NCI-H2171 treated with DMSO at 0.1 percent for 48 hours (cell line): ENCODE measurements around the gene TUT4.

Experiments
- DNase-seq: peaks from one replicate; lab custom pipeline; 2025; lab: John Stamatoyannopoulos, UW

The TUT4 gene

GRCh38 chr1:52574594-52574993 is 21.7 kb upstream of the TUT4 start:
- no peak for DNase-seq

- no peak for DNase-seq
Observed at GRCh38 chr1:52572387-52572786, 19.5 kb upstream of the TUT4 start.

GRCh38 chr1:52571783-52572182 is 18.9 kb upstream of the TUT4 start:
- peak; percentile 10 for DNase-seq

GRCh38 chr1:52569449-52570210 is 16.7 kb upstream of the TUT4 start:
- no peak for DNase-seq

- no peak for DNase-seq
Observed at GRCh38 chr1:52567943-52568342, 15.1 kb upstream of the TUT4 start.

GRCh38 chr1:52562766-52563165 is 9.9 kb upstream of the TUT4 start:
- DNase-seq: no peak

- DNase-seq: no peak
Observed at GRCh38 chr1:52559875-52560274, 7.0 kb upstream of the TUT4 start.

GRCh38 chr1:52558941-52559340 is 6.0 kb upstream of the TUT4 start:
- DNase-seq: no peak

GRCh38 chr1:52556641-52557360 is 3.9 kb upstream of the TUT4 start:
- DNase-seq: peak; percentile 54

GRCh38 chr1:52554756-52555155 is 1.9 kb upstream of the TUT4 start:
- no peak for DNase-seq

- no peak for DNase-seq
Observed at GRCh38 chr1:52554267-52554640, 1.4 kb upstream of the TUT4 start.

- peak; percentile 90 for DNase-seq
Observed at GRCh38 chr1:52553362-52554266, 722 bp upstream of the TUT4 start.

- DNase-seq: peak; percentile 76
Observed at GRCh38 chr1:52552236-52552504, 722 bp downstream of the TUT4 start.

- peak; percentile 36 for DNase-seq
Observed at GRCh38 chr1:52551507-52552235, 1.2 kb downstream of the TUT4 start.

GRCh38 chr1:52550447-52550846 is 2.4 kb downstream of the TUT4 start:
- DNase-seq: no peak

GRCh38 chr1:52549267-52549666 is 3.6 kb downstream of the TUT4 start:
- no peak for DNase-seq

GRCh38 chr1:52546852-52547251 is 6.0 kb downstream of the TUT4 start:
- DNase-seq: no peak

GRCh38 chr1:52544665-52545525 is 8.0 kb downstream of the TUT4 start:
- DNase-seq: no peak

GRCh38 chr1:52542085-52542688 is 10.7 kb downstream of the TUT4 start:
- no peak for DNase-seq

- DNase-seq: no peak
Observed at GRCh38 chr1:52534928-52535764, 17.7 kb downstream of the TUT4 start.
